Midbrain (tissue), 1 donor: ENCODE results near the gene TMX4.
A peak's percentile ranks its signal among the peaks of the same experiment; 100 is the strongest.

Source experiments
- DNase-seq: peaks from one replicate; lab custom pipeline; 2025; lab: John Stamatoyannopoulos, UW

Gene TMX4

DNA sequence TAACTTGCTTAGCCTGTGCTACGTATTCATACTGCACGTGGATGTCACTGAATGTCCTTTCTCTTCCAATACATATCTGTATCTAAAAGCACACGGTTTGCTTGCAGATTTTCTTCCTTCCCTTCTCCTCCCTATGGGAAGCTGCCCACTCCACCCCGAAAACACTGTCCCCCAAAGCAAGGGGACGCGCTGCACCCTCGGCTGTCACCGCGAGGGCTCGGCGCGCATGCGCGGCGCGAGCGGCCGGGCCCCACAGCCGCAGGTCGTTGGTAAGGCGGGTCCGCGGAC lies 659 bp downstream of the TMX4 start:
- DNase-seq = peak; percentile 82

DNA sequence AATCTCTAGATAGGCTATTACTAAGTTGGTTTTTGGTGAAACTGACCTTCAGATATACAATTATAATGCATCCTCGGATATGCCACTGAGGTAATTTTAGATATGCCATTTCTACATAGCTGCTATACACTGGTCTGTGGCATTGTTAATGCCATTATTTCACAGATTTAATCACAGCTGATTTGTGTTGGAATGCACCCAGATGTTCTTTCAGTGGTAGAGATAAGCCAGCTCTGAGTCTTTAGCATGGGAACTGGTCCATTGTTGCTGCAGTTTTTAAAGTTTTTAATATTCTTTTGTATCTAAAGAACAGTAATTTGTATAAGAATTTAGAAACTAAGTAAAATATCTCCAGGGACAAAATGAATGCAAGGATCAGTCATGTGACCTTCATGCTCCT lies 6.8 kb downstream of the TMX4 start:
- no peak for DNase-seq

DNA sequence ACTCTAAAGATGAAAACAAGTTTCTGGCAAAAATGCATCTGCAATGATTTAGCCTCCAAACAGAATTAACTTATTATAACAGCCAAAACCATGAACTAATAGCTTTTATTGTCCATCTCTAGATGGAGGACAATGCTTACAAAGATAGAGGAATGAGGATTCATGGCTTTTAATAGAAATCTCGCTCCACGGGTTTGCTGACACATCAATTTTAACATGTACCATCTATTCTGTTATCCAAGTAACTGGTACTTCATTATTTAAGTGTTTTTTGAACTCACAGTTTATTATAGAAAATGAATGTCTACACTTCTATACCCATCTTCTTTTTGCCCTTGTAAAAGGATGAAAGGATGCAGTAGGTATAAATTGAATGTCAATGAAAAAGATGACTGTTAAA lies 10.8 kb downstream of the TMX4 start:
- DNase-seq = no peak

DNA sequence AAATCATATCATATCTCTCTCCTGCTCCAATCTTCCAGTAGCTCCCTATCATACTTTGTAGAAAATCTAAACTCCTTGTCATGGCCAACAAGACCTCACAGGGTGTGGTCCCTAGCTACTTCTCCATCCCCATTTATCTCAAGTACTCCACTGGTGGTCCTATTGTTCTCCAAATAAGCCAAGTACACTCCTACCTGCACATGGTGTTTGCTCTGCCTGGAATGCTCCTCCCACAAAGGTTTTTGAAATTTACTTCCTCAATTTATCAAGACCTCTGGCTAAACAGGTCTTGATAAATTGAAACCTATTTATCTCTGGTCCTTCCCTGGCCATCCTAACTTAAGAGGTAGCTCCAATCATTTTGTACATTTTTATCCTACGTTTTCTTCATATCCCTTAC lies 12.1 kb downstream of the TMX4 start:
- no peak for DNase-seq

GRCh38 chr20:8005575-8006366 lies 13.8 kb downstream of the TMX4 start:
- no peak for DNase-seq

- DNase-seq = no peak
These were observed 14.5 kb downstream of the TMX4 start for GRCh38 chr20:8005033-8005432.

GRCh38 chr20:8002056-8002455 lies 17.5 kb downstream of the TMX4 start:
- no peak for DNase-seq

DNA sequence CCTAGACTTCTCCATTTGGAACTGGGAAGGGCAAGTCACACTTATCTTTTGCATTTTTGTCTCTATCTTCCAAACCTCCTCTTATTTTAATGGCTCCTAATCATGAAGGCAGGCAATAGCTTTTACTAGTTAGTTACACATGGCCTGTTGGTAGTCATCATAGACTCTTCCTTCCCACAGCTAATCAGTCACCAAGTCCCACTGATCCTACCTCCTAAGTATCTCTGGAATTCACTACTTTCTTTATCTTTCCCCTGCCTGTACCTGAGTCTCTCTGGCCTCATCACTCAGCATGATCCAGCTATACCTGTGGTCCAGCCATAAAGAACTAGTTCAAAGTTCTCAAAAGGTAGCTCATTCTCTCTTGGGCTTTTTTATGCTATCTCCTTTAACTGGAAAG lies 18.8 kb downstream of the TMX4 start:
- no peak for DNase-seq

DNA sequence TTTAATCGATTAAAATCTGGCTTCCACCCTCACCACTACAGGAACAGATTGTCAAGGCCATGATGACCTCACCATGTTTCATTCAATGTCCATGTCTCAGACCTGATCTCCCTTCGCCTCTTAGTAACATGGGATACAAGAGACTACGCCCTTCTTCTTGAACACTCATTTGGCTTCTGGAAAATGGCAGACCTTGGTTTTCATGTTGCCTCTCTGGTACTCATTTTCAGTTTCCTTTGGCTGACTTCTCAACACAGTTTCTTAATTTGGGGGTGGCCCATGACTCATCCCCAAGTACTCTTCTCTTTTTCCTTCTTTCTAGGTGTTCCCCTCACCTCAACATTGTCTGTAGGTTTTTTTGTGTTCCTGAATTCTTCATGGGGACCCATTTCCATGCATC lies 22.7 kb downstream of the TMX4 start:
- no peak for DNase-seq

GRCh38 chr20:7994809-7995208 lies 24.8 kb downstream of the TMX4 start:
- no peak for DNase-seq

- DNase-seq = no peak
These were observed 25.9 kb downstream of the TMX4 start for GRCh38 chr20:7993703-7994102.

GRCh38 chr20:7993238-7993637 lies 26.3 kb downstream of the TMX4 start:
- no peak for DNase-seq

DNA sequence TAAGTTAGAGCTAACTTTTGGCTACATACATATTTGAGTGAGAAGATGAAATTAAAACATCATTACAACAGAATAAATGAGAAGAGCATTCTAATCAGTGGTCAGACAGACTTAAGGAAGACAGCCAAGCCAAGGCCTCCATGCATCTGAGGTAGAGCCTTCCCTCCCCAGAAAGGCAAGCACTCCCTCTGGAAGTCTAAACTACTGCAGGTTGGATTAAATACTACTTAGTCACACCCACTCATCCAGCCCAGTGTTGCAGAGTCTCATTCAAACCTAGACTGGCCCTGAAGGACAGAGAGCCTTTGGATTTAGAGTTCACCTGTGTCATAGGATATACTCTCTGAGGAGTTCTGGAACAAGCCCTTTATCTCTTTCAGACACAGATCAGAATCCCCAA lies 29.2 kb downstream of the TMX4 start:
- no peak for DNase-seq

- no peak for DNase-seq
These were observed 30.2 kb downstream of the TMX4 start for GRCh38 chr20:7989379-7989778.

DNA sequence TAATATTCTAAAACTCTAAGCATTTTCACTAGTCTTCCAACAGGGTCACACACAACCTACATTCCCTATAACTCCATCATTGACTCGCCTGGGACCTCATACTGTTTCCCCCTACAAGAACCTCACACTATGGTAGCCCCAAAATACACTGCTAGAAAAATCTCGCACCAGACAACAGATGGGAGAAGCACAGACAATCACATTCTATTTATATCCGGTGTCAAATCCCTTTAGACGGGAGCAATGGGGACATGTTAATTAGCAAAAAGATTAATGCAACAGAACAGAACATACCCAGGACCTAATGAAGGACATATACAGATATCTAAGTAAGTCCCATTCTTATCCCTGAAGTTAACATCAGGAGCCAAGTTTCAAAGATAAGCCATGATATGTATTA lies 33.6 kb downstream of the TMX4 start:
- no peak for DNase-seq

GRCh38 chr20:7984192-7984591 lies 35.4 kb downstream of the TMX4 start:
- DNase-seq = no peak

DNA sequence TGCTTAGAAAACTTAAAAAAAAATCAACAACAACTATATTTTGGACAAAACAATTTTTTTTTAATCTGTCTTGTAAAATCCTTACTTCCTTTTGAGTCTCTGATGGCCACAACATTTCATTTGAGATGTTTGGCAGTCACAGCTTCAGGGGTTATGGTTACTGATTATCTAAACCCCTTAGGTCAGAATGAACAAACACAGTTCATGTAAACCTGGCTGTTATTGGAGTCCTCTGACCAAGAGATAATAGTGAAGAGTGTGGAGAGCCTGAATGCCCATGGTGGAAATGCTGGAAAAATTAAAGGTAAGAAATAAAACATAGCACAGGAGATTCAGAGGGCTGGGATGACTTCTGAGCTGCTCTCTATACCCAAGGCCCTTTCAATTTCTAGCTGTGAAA lies 38.2 kb downstream of the TMX4 start:
- no peak for DNase-seq

- peak; percentile 22 for DNase-seq
These were observed 39.1 kb downstream of the TMX4 start for GRCh38 chr20:7980332-7981046.

DNA sequence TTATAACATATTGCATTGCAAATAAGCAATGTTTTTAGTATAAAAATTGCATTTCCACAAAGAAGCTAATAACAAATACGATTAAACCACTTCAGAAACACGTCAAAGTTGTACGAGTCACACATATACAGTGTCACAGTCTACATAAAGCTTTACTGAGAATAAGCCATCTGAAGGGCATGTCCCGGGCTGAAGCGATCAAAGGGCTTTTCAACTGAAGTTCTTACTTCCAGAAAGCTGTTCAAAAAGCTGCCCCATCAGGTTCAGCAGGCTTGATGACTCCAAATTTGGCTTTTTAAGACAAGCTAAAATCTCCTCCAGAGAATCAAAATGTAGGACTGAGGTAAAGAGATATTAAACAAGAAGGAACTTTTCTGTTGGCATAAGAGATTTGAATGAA lies 41.9 kb downstream of the TMX4 start:
- DNase-seq = no peak

DNA sequence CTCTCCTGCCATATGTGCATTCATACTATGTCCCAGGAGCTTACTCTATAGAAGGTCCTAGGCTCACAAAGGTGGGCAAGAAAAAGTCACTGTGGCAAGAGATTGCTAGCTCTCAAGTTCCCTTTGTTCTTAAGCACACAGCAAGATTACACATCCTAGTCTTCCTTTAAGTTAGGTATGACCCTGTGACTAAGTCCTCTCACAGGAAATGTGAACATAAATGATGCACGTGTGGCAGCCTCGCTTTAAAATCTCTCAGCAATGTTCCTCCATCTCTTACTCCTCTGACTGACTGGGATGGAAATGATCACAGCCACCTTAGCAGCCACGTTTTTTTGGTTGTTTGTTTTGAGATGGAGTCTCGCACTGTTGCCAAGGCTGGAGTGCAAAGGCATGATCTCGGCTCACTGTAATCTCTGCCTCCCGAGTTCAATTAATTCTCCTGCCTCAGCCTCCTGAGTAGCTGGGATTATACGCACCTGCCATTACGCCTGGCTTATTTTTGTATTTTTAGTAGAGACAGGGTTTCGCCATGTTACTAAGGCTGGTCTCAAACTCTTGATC lies 43.6 kb downstream of the TMX4 start:
- DNase-seq = no peak

DNA sequence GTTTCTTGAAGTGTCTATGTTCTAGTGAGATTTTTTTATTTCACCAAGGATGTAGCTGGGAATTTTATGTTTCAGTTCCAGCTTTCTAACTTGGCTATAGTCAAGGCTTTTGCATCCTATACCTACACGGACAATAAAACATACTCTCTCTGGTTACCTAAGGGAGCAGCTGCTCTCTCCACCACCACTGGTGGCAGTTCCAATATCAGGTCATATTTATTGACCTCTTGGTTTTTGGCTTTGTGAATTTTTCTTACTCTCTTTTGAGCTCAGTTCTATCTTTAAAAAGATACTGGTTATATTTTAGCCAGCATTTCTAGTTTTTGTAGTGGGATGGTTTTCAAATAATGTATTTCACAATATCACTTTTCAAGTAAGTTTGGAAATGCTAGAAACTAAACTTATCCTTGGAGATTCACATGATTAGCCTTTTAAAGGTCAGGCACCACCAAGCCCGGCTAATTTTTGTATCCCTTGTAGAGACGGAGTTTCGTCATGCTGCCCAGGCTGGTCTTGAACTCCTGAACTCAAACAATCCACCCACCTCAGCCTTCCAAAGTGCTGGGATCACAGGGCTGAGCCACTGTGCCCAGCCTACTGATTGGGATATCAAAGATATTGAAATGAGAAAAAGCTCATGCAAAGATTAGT lies 44.7 kb downstream of the TMX4 start:
- no peak for DNase-seq

- DNase-seq = no peak
These were observed 47.9 kb downstream of the TMX4 start for GRCh38 chr20:7971536-7972280.
